Measurements from ENCODE around the gene LRRK1. TPM values are rescaled to one million over a fixed set of nuclear protein-coding genes. Genes with fewer than 3 reads are reported as not detected.

The LRRK1 gene
- total and polyA plus RNA-seq, 2 experiments from 2014 or later = 2.6 to 4.5 TPM

- peaks cover 11% of the 10 kb centered on the region for H3K27me3 Mint-ChIP-seq (ENCODE audit: insufficient read depth, low read depth, poor library complexity)
- DNase-seq (ENCODE audit: low spot score) = no peak
These were observed 135.0 kb downstream of the LRRK1 start for GRCh38 chr15:101054116-101054515.

More at GRCh38 chr15:101054116-101054515, 135.0 kb downstream of the LRRK1 start:
- Histone ChIP-seq H3K79me2 (replicated peaks; ENCODE audit: insufficient read depth) (no peaks in the 10 kb centered on the region), H3K4me3 (no peak overlapping the region), H3K4me1 (ENCODE audit: insufficient read depth) (no peaks in the 10 kb centered on the region), H3F3A (replicated peaks; ENCODE audit: low read depth) (no peaks in the 10 kb centered on the region), H3K36me3 (ENCODE audit: insufficient read depth) (no peaks in the 10 kb centered on the region), H3K9me2 (ENCODE audit: insufficient read depth) (peaks cover 7% of the 10 kb centered on the region), H3K27ac (ENCODE audit: low read depth) (no peak overlapping the region), H3K4me2 (no peak overlapping the region), H2AFZ (no peak overlapping the region), H4K20me1 (replicated peaks; ENCODE audit: insufficient read depth) (no peaks in the 10 kb centered on the region), H3K27me3 (ENCODE audit: insufficient read depth) (no peaks in the 10 kb centered on the region)
- ATAC-seq = no peak
- H3K36me3 Mint-ChIP-seq (ENCODE audit: low read depth) = peaks cover 21% of the 10 kb centered on the region
- H3K4me1 Mint-ChIP-seq = peaks cover 4% of the 10 kb centered on the region; the same call in 2 of the 3 replicates
- peaks cover 12% of the 10 kb centered on the region for H3K9me3 Mint-ChIP-seq
- no peak overlapping the region; the same call in 1 of the 2 replicates for H3K27ac Mint-ChIP-seq
- TF ChIP-seq STAT1 (IDR thresholded peaks at IDR 0.05; ENCODE audit: unreplicated experiment) = no peak
- TF ChIP-seq EZH2phosphoT487 (IDR thresholded peaks at IDR 0.05; ENCODE audit: unreplicated experiment) = no peak
- TF ChIP-seq CREB1 (CRISPR knock-in tag; IDR thresholded peaks at IDR 0.05; ENCODE audit: low read depth) = no peak
- no peak for TF ChIP-seq ETS1 (IDR thresholded peaks at IDR 0.05)
- TF ChIP-seq NANOG (IDR thresholded peaks at IDR 0.05; ENCODE audit: borderline replicate concordance) = no peak
- no peak for TF ChIP-seq JUNB (IDR thresholded peaks at IDR 0.05; ENCODE audit: unreplicated experiment)
- no peak for TF ChIP-seq EZH2 (IDR thresholded peaks at IDR 0.05; ENCODE audit: low read depth, unreplicated experiment)
- no peak for TF ChIP-seq POLR2AphosphoS5 (IDR thresholded peaks at IDR 0.05; ENCODE audit: low read depth)
- no peak for TF ChIP-seq ZNF331 (CRISPR knock-in tag; IDR thresholded peaks at IDR 0.05; ENCODE audit: low read depth)
- no peak for TF ChIP-seq REST (IDR thresholded peaks at IDR 0.05; ENCODE audit: unreplicated experiment)
- TF ChIP-seq CTCF (conservative IDR thresholded peaks at IDR 0.05; ENCODE audit: low read depth in 2 of 2) = no peak
- TF ChIP-seq ZNF462 (CRISPR knock-in tag; IDR thresholded peaks at IDR 0.05) = no peak
- no peak for TF ChIP-seq ZNF114 (CRISPR knock-in tag; IDR thresholded peaks at IDR 0.05)
- H3K4me3 Mint-ChIP-seq = no peak overlapping the region

Measured in GM23338 (cell line).